Putamen (tissue), 1 donor: ENCODE data around the gene ANKRD44.
A peak's percentile ranks its signal among the peaks of the same experiment; 100 is the strongest.

Experiments used
- DNase-seq: peaks from one replicate; pipeline ENCODE4 v3.0.0-alpha.2; 2016; ENCODE audit warnings: low spot score

Gene ANKRD44

GRCh38 chr2:197207598-197207997, 103.0 kb downstream of the ANKRD44 start:
- no peak for DNase-seq

GRCh38 chr2:197207106-197207505, 103.5 kb downstream of the ANKRD44 start:
- DNase-seq, result no peak

GRCh38 chr2:197205585-197206215, 104.9 kb downstream of the ANKRD44 start:
- DNase-seq, result no peak

- no peak for DNase-seq
These were observed 105.9 kb downstream of the ANKRD44 start for GRCh38 chr2:197204519-197205250.

- DNase-seq, result no peak
These were observed 108.7 kb downstream of the ANKRD44 start for GRCh38 chr2:197201874-197202273.

GRCh38 chr2:197200762-197201058, 109.9 kb downstream of the ANKRD44 start:
- no peak for DNase-seq

- no peak for DNase-seq
These were observed 110.4 kb downstream of the ANKRD44 start for GRCh38 chr2:197200051-197200761.

- peak; percentile 45 for DNase-seq
These were observed 111.7 kb downstream of the ANKRD44 start for GRCh38 chr2:197198890-197199289.

- DNase-seq, result no peak
These were observed 112.7 kb downstream of the ANKRD44 start for GRCh38 chr2:197197895-197198311.

GRCh38 chr2:197196541-197197180, 113.9 kb downstream of the ANKRD44 start:
- DNase-seq, result no peak

GRCh38 chr2:197195518-197195917, 115.1 kb downstream of the ANKRD44 start:
- peak; percentile 22 for DNase-seq

GRCh38 chr2:197191940-197192322, 118.6 kb downstream of the ANKRD44 start:
- DNase-seq, result no peak

- peak; percentile 34 for DNase-seq
These were observed 119.2 kb downstream of the ANKRD44 start for GRCh38 chr2:197191177-197191939.

- no peak for DNase-seq
These were observed 120.5 kb downstream of the ANKRD44 start for GRCh38 chr2:197190100-197190432.

GRCh38 chr2:197189426-197190099, 121.0 kb downstream of the ANKRD44 start:
- DNase-seq, result no peak

- DNase-seq, result no peak
These were observed 124.9 kb downstream of the ANKRD44 start for GRCh38 chr2:197185676-197186075.

GRCh38 chr2:197184959-197185586, 125.5 kb downstream of the ANKRD44 start:
- no peak for DNase-seq

GRCh38 chr2:197183355-197183754, 127.2 kb downstream of the ANKRD44 start:
- no peak for DNase-seq

GRCh38 chr2:197182668-197183067, 127.9 kb downstream of the ANKRD44 start:
- DNase-seq, result no peak

- no peak for DNase-seq
These were observed 129.1 kb downstream of the ANKRD44 start for GRCh38 chr2:197181491-197181890.
